Activated CD8-positive, alpha-beta memory T cell treated with anti-CD3 and anti-CD28 coated beads, Interleukin-2, amount 50 U/mL, for 24 hours (primary cell): ENCODE measurements around the gene SNX24.
"Not testable (repeated sequence)": the region's sequence is repeated elsewhere in the genome, so short reads cannot be mapped to it uniquely, and the experiment has no call there.

Source experiments
- DNase-seq: peaks from one replicate; pipeline ENCODE4 v3.0.0-alpha.2; 2020; ENCODE audit errors: extremely low read depth

Gene SNX24

DNA sequence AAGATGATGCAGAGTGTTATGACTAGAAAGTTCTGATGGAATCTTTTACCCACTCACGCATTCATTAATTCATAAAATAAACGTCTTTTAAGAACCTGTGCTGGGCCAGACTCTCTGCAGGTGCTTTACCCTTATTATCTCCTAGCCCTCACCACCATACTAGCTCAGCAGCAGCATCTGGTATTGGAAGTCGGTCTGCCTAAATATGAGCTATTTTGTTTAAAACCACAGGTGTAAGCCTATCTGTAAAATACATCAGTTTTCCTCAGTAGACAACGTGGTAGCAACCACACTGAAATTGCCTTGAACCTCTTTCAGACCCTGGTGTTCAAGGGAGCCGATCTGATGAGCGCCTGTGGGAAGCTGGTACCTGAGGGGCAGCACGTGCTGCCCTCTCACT is 121.7 kb downstream of the SNX24 start:
- no peak for DNase-seq

DNA sequence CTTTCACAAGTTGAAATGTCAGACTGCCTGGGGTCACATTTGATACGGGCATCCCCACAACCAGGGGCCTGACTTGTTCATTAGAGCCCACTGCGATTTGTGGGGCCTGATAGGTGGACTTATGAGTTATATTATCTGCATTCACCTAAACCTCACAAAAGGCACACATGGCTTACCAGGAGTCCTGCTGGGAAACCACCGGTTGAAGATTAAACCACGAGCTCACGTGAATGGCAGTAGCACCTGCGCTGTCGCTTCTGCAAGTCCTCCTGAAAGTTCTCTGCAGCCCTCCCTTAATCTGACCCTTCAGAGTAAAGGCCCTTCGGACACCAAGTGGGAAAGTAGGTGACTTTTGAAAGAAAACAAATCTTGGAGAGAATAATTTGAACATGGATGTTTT is 122.2 kb downstream of the SNX24 start:
- DNase-seq = no peak

DNA sequence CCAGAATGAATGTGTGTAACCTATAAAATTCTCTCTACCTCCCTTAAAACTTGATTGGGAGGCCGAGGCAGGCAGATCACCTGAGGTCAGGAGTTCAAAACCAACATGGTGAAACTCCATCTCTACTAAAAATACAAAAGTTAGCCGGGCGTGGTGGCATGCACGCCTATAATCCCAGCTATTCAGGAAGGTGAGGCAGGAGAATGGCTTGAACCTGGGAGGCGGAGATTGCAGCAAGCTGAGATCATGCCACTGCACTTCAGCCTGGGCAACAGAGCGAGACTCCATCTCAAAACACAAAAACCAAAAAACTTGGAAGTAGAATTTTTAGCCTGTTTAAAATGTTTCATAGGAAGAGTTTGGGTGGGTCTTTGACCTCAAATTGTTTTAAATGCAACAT is 122.6 kb downstream of the SNX24 start:
- not testable (repeated sequence) for DNase-seq

DNA sequence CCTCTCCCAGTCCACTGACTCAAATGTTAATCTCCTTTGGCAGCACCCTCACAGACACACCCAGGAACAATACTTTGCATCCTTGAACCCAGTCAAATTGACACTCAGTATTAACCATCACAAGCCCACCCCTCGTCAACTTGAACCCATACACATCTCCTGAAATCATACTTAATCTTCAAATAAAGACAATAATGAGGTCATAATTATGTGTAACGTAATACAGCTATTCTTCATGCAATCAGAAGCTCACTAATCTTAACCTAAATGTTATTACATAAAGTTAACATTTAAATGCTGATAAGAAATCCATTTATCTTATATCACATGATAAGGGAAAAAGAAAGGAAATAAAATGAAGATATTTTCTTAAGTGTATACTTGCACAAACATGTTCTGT is 125.9 kb downstream of the SNX24 start:
- no peak for DNase-seq

DNA sequence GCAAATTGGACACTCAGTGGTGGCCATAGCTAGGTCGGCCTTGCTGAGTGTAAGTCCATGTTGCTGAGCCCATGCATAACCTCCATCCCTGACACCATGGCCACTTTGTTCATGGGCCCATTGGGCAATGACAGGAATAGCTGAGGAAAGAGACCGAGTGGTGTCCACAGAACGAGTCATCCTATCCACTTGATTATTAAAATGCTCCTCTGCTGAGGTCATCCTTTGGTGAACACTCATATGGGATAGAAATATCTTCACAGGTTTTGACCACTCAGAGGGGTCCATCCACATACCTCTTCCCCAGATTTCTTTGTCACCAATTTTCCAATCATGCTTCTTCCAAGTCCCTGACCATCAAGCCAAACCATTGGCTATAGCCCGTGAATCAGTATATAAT is 127.5 kb downstream of the SNX24 start:
- no peak for DNase-seq

DNA sequence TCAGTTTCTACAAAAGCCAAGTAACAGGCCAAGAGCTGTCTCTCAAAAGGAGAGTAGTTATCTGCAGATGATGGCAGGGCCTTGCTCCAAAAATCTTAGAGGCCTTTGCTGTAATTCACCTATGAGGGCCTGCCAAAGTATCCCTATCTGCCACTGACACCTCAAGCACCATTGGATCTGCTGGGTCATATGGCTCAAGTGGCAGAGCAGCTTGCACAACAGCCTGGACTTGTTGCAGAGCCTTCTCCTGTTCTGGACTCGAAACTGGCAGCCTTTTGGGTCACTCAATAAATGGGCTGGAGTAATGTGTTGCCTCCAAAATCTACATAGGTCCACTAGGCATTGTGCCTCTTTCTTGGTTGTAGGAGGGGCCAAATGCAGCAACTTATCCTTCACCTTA is 128.3 kb downstream of the SNX24 start:
- not testable (repeated sequence) for DNase-seq

DNA sequence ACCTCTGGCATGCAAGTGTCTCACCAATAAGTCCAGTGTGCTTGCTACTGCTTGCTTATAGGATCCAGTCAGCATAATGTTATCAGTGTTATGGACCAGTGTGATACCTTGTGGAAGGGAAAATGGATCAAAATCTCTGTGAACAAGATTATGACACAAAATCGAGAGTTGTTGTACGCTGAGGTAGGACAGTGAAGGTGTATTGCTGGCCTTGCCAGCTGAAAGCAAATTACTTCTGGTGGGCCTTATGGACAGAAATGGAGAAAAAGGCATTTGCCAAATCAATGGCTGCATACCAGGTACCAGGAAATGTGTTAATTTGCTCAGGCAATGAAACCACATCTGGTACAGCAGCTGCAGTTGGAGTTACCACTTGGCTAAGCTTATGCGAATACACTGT is 128.8 kb downstream of the SNX24 start:
- not testable (repeated sequence) for DNase-seq

DNA sequence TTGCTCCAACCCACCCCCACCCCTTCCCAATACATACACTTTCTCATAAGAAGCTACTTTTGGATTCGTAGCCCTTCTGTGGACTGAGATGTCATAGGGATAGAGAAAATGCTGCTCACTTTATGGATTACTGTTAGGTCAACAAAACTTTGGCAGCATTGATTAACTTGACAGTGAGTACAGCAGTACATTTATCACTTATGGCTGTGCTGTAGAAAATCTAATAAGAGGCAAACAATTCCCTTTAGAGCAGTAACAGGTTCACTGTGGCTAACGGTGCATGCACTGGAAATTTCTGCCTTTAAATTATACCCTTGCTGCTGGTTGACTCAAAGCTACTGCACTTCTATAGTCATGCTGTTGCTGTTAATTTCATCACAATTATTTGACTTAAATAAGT is 131.9 kb downstream of the SNX24 start:
- no peak for DNase-seq

DNA sequence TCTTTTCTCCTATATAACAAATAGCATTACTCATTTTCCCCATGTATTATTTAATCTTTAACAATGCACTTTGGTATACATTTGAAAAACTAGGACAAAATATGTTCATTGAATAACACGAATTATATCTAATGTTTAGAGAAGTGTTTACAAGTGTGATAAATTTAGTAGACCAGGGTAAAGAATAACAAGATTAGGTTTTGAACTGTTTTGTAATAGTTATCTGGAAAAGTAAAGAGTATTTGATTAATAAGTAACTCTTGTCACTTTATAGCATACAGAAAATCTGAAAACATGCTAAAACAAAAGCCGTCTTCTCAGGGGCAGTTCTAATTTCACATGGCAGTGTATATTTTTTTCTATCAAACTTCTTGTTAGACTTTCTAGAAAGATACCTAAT is 132.7 kb downstream of the SNX24 start:
- no peak for DNase-seq

DNA sequence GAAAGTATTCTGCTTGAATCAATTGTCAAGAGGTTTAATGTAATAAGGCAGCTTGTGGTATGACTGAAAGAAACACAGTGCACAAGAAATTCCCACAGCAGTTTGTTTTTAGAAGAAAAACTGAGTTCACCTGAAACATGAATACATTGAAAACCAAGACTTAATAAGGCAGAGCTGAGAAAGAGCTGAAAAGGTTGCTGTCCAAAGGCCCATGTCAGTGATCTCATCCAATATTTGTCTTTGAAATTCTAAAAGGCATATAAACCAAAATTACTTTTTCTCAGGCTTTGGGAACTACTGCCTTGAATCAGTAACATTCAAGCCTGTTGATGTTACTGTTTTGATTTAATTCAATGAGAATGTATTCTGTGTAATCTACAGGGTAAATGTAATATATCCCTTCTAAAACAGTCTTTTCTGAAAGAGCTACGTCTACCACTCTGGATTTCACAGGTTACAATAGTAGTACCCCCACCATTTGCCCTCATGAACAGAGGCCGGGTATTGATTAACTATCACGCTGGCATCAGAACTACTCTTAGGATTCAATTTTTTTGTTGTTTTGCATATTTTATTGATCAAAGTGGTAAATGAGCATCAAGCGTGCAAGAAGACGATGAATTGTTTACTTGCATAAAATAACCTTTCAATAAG is 133.4 kb downstream of the SNX24 start:
- DNase-seq = no peak

DNA sequence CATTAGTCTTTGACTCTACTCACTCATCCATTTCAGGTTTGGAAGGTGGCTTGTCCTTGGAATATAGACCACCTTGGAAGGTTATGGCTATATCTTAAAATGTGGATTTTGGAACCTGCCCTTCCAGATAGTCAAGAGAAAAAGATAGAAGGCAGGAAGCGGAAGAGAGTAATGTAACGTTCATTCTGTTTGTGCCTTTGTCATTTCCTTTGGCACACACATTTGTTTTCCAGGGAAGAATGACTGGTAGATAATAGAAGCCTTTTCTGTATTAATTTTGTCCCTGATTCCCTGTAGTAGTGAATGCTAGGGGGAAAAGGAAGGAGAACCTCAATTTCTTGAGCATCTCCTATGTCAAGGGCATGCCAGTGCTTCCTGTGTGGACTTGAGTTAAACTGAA is 136.4 kb downstream of the SNX24 start:
- no peak for DNase-seq

DNA sequence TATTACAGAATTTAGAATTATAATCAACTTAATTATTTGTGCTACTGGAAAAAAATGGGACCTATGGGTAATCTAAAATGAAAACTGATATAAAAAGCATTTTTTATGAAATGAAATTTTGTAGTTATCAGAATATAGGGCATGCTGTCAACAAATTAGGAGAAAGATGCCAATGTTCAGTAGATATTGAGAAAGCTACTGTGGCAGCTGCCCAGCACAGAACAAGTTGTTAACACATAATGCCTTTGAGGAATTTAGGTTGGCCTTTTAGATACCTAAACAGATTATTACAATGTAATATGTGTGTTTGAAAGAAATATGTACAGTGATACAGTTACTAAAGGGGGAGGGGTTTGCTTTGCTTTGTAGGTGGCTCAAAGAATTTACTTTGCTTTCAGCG is 137.0 kb downstream of the SNX24 start:
- DNase-seq = no peak

DNA sequence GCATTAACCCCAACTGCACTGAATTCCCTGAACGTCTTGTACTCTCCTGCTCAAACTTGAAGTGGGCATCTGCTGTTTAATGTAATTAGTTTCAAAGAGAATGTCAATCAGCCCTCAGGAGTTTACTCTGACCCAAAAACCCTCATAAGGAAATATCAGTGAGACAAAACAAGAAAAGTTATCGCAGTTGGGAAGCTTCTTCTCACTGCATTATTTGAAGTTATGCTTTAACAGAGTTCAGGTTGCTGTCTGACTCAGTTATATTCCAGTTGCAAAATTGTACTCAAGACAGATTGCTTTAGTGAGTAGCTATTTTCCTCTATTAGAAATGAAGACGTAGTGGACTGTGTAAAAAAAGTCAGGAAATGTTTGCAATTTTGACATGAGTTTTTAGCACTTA is 139.0 kb downstream of the SNX24 start:
- no peak for DNase-seq

DNA sequence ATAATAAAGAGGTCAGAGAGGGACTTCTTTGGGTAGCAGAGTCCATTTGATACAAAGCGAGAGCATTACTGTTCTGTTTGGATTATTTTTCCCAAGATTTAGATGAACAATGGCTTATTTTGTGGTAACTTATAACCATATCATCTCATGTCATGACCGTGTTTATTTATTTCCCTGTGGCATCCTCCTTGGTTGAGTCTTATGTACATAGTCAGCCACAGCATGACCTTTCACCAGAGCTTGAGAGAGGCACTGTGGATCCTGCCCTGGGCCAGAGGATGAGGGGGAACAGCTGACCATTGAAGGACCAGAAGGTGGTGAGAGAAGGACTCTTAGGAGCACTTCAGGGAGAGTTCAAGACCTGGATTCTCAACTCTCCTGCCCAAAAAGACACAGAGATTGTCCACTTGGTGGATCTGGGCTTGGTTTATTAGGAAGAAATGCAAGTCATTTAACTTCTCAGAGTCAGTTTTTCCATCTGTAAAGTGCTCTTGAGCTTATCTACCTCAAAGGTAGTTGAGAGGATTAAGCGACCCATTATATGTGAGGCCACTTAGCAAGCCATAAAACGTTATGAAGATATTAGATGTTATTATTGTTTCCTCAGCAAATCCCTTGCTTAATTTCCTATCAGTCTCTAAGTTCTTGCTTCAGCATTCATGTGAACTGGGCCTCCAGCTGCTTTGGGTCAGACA is 139.7 kb downstream of the SNX24 start:
- no peak for DNase-seq

DNA sequence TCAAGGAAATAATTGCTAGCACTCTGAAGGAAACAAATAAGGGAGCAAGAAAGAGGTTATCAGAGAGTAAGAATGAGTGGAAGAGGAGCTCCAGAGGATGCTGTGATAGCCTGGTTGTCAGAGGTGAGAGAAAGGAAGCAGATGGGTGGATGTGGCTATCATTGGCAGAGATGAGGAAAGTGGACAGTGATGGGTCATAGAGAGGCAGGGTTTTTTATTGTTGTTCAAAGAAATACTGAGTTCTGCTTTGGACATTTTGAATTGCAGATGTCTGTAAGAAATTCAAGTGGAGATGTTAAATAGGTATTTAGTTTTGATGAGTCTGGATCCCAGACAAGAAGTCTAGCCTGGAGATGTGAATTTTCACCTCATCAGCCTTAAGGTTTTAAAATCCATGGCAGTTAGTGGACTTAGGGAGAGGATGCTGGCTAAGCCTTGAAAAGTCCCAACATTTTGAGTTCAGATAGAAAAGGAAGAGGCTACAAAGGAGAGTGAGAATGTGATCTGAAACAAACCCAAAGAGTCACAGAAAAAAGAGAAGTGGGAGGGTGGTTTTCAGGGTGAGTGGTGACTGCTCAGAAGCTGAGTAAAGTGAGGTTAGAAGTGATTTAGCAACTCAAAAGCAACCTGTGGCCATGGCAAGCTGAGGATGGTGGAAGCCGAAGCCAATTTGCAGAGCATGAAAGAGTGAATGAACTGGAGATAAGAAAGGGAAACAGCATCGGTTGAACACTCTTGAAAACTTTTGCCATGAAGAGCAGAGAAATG is 140.7 kb downstream of the SNX24 start:
- DNase-seq = no peak

DNA sequence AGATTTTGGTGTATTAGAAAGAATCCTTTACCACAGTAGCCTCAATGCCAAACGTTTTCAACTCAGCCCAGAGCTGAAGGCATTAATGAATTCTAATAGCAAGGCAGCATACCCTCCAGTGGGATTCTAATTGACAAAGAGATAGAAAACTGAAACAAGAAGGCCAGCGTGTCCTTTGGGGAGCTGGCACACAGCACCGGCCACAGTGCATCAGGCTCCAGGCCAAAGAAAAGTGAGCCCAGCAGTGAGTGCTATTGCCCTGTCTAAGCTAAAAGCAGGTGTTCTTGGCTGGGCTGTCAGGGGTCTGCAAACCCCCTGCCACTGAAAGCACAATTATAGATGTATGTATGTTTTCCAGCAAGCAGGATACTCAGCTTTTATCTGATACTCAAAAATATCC is 150.7 kb downstream of the SNX24 start:
- DNase-seq = no peak

DNA sequence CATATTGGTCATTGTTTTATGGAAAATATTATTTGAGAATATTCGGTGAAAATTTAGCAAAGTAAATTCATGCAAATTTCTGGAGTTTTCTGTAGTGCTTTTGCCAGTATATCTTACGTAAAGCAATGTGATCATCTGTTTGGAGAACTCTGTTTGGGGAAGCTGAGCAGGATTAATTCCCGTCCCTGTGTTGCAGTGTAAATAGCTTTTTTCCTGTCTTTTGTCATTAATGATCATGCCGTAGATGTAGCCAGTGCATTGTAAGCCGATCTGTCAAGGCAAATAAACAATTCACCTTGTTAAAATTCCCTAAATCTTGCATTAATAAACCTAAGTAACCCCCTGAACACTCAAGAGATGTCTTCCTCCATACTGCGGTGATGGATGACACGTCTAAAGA is 151.9 kb downstream of the SNX24 start:
- no peak for DNase-seq

DNA sequence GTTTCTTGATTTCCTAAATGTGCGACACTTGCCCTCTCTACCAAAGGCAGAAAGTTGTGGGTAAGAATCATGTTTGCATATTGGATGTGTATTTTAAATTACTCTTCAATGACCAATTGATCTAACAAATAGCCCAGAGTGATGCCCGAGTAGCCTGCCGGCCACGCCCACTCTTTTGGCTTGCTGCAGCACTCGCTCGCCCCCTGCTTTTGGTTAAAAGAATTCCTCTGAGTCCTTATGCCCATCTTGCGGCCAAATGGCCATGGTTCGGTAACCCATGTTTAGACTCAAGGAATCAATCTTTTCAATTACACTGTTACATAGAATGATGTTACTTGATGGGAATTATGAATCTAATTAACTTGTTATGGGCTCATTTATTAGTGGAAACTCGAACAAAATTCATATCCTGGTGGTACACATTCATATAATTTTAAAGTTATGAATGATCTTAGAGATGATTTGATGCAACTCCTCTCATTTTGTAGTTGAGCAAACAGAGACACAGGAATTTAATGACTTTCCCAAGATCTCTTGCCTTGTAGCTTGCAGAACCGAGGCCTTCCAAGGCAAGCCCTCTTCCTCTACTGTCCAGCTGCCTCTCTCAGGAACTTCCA is 154.6 kb downstream of the SNX24 start:
- DNase-seq = no peak

DNA sequence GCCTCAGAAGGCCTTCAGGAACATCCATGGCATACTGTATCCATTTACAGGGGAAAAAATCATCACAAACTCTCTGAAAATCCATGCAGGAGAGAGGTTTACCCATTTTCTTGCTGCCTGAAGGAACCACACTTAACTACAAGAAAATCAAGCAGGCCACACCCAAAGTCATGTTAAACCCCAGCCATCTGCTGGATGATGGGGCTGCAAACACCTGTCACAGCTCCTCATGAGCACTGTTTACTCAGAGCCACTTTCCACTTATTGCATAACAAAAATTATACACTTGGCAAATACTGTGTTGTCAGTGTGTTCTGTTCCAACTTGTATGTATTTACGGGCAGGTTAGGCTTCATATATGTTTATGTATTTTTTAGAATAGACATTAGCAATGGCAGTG is 155.3 kb downstream of the SNX24 start:
- DNase-seq = no peak

DNA sequence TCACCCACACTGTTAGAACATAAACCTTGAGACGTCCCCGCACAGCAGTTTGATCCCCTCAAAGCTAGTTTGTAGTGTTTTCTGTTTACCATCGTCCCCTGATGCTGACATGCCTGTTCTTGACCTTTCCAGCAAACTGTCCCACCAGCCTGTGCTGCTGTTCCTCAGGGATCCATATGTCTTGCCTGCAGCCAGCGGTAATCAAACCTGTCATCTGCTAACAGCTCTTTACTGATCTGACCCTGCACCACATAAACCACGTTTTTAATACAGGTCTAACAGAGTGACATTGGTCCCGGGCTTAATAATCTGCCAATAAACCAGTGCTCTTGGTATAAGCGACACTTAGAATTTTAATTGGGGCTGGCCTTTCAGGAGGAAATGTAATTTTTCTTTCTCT is 156.4 kb downstream of the SNX24 start:
- no peak for DNase-seq

DNA sequence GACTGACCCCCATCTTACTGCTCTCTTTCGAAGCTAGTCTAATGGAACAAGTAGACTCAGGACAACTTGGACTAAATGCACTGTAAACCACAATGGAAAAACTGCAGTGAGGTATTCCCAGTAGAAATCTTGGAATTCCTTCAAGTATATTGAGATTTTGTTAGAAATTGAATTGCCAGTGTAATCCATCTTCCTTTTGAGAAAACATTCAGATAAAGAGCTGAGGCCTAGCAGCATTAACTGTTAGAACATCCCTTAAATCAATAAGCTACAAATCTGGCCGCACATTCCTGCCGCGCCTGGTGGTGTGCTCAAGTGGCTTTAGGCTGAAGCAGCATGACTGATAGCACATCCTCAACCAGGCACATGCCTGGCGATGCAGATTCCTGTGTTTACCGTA is 161.8 kb downstream of the SNX24 start:
- no peak for DNase-seq

DNA sequence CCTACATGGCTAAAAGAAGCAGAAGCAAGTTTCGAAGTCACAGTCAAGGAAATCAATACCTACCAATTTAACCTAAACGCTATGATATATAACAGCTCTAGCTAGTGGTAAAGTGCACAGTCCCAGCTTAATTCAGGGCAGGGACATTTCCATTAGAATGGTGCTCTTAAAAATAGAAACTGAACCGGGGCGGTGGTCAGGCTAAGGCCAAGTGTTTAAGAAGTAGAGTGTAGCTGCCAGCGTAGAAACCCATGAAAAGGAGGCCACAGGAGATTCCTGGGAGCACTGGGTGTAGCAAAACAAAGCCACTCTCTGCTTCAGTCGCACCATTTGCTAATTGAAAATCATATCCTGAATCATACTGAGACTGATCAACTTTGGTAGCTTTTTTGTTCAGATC is 162.3 kb downstream of the SNX24 start:
- no peak for DNase-seq

DNA sequence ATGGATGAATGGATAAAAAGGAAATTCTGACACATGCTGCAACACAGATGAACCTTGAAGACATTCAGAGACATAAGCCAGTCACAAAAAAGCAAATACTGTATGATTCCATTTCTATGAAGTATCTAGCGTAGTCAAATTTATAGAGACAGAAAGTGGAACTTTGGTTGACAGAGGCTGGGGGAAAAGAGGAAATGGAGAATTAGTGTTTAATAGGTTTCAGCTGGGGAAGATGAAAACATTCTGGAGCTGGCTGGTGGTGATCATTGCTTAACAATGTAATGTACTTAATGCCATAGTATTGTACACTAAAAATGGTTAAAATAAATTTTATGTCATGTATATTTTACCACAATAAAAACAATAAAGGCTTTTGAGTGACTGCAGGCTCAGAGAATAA is 166.9 kb downstream of the SNX24 start:
- DNase-seq = no peak
